Progenitor cell of endocrine pancreas (in vitro differentiated cells): Measurements from ENCODE around the gene ALDH1A1. TPM values are rescaled to one million over a fixed set of nuclear protein-coding genes. Genes with fewer than 3 reads are reported as not detected.

Experiments used
- DNase-seq: peaks from one replicate; pipeline ENCODE4 v3.0.0; 2021; ENCODE audit warnings: low spot score; ENCODE audit not compliant: unreplicated experiment
- H3K27ac Mint-ChIP-seq: 2 replicates; pipeline ENCODE4 v1.8.0; 2021; ENCODE audit warnings: mild to moderate bottlenecking, moderate library complexity, mixed read lengths
- H3K27me3 Mint-ChIP-seq: 2 replicates; pipeline ENCODE4 v1.8.0; 2021; ENCODE audit warnings: mixed read lengths
- H3K36me3 Mint-ChIP-seq: 2 replicates; pipeline ENCODE4 v1.8.0; 2022; ENCODE audit warnings: mixed read lengths; ENCODE audit not compliant: insufficient read depth
- H3K4me1 Mint-ChIP-seq: 2 replicates; pipeline ENCODE4 v1.8.0; 2021; ENCODE audit warnings: low read depth, mixed read lengths
- H3K4me3 Mint-ChIP-seq: 2 replicates; pipeline ENCODE4 v1.8.0; 2021; ENCODE audit warnings: low read depth, mild to moderate bottlenecking, moderate library complexity, mixed read lengths
- H3K9me3 Mint-ChIP-seq: 2 replicates; pipeline ENCODE4 v1.8.0; 2021; ENCODE audit warnings: low read depth, mixed read lengths
- total RNA-seq: library from RNA; stranded (reverse); gene quantifications from 2 replicates; pipeline ENCODE4 v1.2.1, GENCODE V29; 2021
- TF ChIP-seq, protein P1 (sequence below): fragments of 200-600 bp; sonication (generic); IDR thresholded peaks from one replicate; pipeline ENCODE4 v1.5.0; 2021; ENCODE audit warnings: antibody characterized with exemption, mild to moderate bottlenecking; ENCODE audit not compliant: unreplicated experiment

ALDH1A1 gene
- total RNA-seq, 1 donor from 2014 or later: 188 TPM

DNA sequence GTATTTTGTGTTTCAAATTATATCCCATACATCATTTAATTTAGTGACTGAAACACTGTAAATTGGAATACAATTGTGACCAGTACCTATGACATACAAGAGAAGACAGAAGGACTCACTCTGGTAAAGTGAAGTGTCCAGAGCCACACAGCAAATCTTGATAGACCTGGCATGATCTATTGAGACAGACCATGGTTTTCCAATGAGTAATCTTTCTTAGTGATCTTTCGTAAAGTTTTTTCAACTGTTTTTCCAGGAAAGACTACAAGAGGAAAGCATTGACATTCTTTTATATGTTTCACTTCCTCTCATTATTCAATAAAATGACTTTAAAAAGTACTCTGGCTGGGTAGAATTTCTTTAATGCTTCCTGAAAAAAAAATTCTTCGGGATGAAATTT is 43.3 kb upstream of the ALDH1A1 start:
- no peak overlapping the region for H3K4me3 Mint-ChIP-seq
- no peak for DNase-seq
- H3K27me3 Mint-ChIP-seq: no peaks in the 10 kb centered on the region
- peaks cover 30% of the 10 kb centered on the region for H3K4me1 Mint-ChIP-seq
- H3K36me3 Mint-ChIP-seq: no peaks in the 10 kb centered on the region
- H3K9me3 Mint-ChIP-seq: peaks cover 6% of the 10 kb centered on the region
- TF ChIP-seq, protein P1, sequence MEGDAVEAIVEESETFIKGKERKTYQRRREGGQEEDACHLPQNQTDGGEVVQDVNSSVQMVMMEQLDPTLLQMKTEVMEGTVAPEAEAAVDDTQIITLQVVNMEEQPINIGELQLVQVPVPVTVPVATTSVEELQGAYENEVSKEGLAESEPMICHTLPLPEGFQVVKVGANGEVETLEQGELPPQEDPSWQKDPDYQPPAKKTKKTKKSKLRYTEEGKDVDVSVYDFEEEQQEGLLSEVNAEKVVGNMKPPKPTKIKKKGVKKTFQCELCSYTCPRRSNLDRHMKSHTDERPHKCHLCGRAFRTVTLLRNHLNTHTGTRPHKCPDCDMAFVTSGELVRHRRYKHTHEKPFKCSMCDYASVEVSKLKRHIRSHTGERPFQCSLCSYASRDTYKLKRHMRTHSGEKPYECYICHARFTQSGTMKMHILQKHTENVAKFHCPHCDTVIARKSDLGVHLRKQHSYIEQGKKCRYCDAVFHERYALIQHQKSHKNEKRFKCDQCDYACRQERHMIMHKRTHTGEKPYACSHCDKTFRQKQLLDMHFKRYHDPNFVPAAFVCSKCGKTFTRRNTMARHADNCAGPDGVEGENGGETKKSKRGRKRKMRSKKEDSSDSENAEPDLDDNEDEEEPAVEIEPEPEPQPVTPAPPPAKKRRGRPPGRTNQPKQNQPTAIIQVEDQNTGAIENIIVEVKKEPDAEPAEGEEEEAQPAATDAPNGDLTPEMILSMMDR: no peak
- H3K27ac Mint-ChIP-seq: no peak overlapping the region

DNA sequence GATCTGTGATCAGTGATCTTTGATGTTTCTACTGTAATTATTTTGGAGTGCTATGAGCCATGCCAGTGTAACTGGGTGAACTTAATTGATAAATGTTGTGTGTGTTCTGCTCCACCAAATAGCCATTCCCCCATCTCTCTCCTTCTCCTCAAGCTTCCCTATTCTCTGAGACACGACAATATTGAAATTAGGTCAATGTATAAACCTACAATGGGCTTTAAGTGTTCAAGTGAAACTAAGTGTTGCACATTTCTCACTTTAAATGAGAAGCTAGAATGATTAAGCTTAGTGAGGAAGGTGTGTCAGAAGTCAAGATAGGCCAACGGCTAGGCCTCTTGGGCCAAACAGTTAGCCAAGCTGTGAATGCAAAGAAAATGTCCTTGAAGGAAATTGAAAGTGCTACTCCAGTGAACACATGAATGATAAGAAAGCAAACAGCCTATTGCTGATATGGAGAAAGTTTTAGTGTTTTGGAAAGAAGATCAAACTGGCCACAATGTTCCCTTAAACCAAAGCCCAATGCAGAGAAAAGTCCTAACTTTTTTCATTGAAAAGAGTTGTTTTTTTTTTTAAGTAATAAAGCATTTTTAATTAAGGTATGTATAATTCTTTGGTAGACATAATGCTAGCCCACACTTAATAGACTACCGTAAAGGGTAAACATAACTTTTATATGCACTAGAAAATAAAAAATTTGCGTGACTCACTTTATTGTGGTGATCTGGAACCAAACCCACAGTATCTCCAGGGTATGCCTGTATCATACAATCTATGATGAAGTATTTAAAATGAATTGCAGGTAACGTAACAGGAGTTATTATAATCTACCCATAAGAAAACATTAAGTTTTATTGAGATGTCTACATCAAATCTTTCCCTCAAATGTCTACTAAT is 42.5 kb upstream of the ALDH1A1 start:
- H3K27me3 Mint-ChIP-seq: no peaks in the 10 kb centered on the region
- peaks cover 6% of the 10 kb centered on the region for H3K9me3 Mint-ChIP-seq
- H3K4me1 Mint-ChIP-seq: peaks cover 30% of the 10 kb centered on the region
- no peak overlapping the region for H3K4me3 Mint-ChIP-seq
- TF ChIP-seq, protein P1: no peak
- H3K36me3 Mint-ChIP-seq: no peaks in the 10 kb centered on the region
- H3K27ac Mint-ChIP-seq: no peak overlapping the region
- no peak for DNase-seq

DNA sequence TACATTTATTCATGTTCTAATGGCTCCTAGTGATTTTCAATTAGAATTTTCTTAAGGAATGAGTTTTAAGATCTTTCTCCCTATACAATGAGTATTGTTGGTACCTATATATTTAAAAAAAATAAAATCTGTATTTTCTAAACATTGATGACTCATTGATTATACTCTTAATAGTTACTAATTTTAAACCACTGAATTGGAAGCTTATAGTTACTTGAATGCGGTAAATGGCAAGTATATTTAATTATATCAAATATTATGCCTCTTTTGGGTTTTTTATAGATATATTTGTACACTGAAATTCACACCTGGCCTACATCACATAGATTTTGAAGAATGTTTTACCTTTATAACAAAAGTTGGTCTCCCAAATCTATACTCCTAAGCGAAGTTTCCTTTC is 38.9 kb upstream of the ALDH1A1 start:
- Mint-ChIP-seq H3K4me3 (no peak overlapping the region), H3K36me3 (no peaks in the 10 kb centered on the region), H3K27ac (no peak overlapping the region), H3K9me3 (no peaks in the 10 kb centered on the region), H3K4me1 (peaks cover 18% of the 10 kb centered on the region), H3K27me3 (no peaks in the 10 kb centered on the region)
- DNase-seq: no peak
- TF ChIP-seq, protein P1: no peak

DNA sequence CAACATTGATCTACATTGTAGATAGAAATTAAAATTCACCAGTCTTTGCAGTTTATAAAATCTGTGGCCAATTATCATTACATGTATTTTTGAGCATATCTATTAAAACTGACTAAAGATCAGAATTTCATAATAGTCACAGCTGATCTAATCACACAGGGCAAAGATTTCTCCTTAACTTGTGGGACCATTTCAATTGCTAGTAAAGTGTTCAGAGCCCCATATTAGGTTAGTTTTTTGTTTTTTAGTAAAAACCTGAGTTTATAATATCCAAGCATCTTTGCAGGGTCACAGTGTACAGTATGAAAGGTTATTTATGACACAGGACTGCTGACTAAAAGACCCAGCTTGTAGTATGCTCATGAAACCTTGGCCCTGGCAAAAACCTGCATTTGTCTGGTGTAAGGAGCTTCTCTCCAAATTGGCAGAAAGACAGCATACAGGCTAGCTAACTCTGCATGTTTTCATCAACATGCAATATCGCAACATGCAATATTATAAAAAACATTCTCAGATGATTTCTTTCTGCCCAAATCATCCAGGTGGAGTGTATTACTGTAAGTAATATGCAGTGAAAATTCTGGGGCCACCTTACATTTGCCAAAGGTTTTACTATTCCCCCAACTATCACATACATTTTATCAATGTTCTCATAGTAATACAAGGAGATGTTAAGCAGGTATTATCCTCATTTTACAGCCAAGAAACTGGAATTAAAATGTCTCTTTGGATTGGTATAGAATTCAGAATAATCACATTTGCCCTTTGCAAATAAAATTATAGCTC is 37.7 kb upstream of the ALDH1A1 start:
- no peak overlapping the region for H3K27ac Mint-ChIP-seq
- no peak for DNase-seq
- H3K4me1 Mint-ChIP-seq: peaks cover 10% of the 10 kb centered on the region
- no peak overlapping the region for H3K4me3 Mint-ChIP-seq
- TF ChIP-seq, protein P1: no peak
- no peaks in the 10 kb centered on the region for H3K9me3 Mint-ChIP-seq
- H3K36me3 Mint-ChIP-seq: no peaks in the 10 kb centered on the region
- no peaks in the 10 kb centered on the region for H3K27me3 Mint-ChIP-seq

DNA sequence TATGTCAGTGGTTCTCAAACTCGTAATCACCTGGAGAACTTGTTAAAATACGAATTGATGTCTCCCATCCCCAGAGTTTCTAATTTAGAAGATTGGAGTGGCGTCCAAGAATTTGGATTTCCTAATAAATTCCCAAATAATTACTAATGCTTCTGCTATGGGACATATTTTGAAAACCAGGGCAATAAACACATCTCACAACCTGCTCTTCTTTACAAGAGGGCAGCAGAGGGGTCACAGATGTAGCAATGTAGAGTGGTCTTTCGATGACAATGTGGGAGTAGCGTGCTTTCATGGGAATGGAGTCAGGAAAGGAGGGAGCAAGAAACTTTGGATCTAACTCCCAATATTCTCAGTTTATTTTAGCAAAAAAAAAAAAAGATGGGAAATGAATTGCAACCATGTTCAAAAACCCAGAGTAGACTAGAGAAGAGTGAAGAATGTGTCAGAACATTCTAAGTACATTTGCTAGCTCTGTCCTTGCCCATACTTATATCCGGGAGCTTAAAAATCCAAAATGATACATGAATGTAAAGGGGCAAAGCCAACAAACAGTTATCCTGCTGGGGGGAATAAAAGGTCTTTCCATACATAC is 33.8 kb upstream of the ALDH1A1 start:
- no peak overlapping the region for H3K4me3 Mint-ChIP-seq
- TF ChIP-seq, protein P1: no peak
- DNase-seq: no peak
- no peak overlapping the region for H3K27ac Mint-ChIP-seq
- no peaks in the 10 kb centered on the region for H3K36me3 Mint-ChIP-seq
- H3K9me3 Mint-ChIP-seq: no peaks in the 10 kb centered on the region
- H3K4me1 Mint-ChIP-seq: peaks cover 33% of the 10 kb centered on the region
- H3K27me3 Mint-ChIP-seq: no peaks in the 10 kb centered on the region
